ENCODE measurements around the gene LTA. TPM values are rescaled to one million over a fixed set of nuclear protein-coding genes. Genes with fewer than 3 reads are reported as not detected.

Gene LTA
- total RNA-seq = not detected in 2 replicates

DNA sequence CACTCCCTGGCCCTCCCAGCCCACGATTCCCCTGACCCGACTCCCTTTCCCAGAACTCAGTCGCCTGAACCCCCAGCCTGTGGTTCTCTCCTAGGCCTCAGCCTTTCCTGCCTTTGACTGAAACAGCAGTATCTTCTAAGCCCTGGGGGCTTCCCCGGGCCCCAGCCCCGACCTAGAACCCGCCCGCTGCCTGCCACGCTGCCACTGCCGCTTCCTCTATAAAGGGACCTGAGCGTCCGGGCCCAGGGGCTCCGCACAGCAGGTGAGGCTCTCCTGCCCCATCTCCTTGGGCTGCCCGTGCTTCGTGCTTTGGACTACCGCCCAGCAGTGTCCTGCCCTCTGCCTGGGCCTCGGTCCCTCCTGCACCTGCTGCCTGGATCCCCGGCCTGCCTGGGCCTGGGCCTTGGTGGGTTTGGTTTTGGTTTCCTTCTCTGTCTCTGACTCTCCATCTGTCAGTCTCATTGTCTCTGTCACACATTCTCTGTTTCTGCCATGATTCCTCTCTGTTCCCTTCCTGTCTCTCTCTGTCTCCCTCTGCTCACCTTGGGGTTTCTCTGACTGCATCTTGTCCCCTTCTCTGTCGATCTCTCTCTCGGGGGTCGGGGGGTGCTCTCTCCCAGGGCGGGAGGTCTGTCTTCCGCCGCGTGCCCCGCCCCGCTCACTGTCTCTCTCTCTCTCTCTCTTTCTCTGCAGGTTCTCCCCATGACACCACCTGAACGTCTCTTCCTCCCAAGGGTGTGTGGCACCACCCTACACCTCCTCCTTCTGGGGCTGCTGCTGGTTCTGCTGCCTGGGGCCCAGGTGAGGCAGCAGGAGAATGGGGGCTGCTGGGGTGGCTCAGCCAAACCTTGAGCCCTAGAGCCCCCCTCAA lies at the start of gene LTA:
Gene LTA (plus strand): TSS at position 249 of the 871 bp plus-strand sequence. CDS start 454 bp downstream, at position 703.
- H3K4me3 ChIP-seq (ENCODE audit: low read depth, low read length) = no peak within 1 kb of the TSS
- no peak for TF ChIP-seq CTCF (conservative IDR thresholded peaks at IDR 0.05; ENCODE audit: low read depth, low read length)

DNA sequence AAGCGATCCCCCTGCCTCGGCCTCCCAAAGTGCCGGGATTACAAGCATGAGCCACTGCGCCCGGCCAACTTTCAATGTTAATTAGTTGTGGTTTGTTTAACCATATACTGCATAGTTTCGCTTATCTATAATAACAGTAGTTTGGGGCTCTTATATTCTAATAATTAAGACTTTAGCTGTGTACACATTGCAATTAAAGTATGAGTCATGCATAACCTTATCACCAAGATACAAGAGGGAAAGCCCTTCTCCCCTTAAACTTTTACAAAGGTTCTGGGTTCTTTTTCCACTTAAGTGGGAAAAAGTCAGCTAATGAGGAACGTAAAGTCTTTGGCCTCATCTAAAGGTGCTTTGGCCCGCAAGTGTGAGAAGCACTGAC lies 46.5 kb upstream of the LTA start:
- no peak for DNase-seq (ENCODE audit: low read depth)
- no peak overlapping the region for H3K4me3 ChIP-seq (ENCODE audit: low read depth, low read length)
- no peak for TF ChIP-seq CTCF (conservative IDR thresholded peaks at IDR 0.05; ENCODE audit: low read depth, low read length)

More for the DNA sequence above, at the start of gene LTA:
- DNase-seq (ENCODE audit: low read depth) = no peak

GRCh38 chr6:31525932-31526591 lies 46.0 kb upstream of the LTA start:
- H3K4me3 ChIP-seq (ENCODE audit: low read depth, low read length) = no peak overlapping the region
- TF ChIP-seq CTCF (conservative IDR thresholded peaks at IDR 0.05; ENCODE audit: low read depth, low read length) = no peak
- no peak for DNase-seq (ENCODE audit: low read depth)

GRCh38 chr6:31528307-31528777 lies 43.7 kb upstream of the LTA start:
- DNase-seq (ENCODE audit: low read depth) = no peak
- TF ChIP-seq CTCF (conservative IDR thresholded peaks at IDR 0.05; ENCODE audit: low read depth, low read length) = no peak
- H3K4me3 ChIP-seq (ENCODE audit: low read depth, low read length) = no peak overlapping the region

- TF ChIP-seq CTCF (conservative IDR thresholded peaks at IDR 0.05; ENCODE audit: low read depth, low read length) = no peak
- H3K4me3 ChIP-seq (ENCODE audit: low read depth, low read length) = no peak within 1 kb of the TSS
- DNase-seq (ENCODE audit: low read depth) = no peak
These were observed 43.2 kb upstream of the LTA start, which contains the start of gene MCCD1 for GRCh38 chr6:31528821-31529328. TSS of gene MCCD1 (plus strand) at chr6:31528962. CDS start at chr6:31529015, 53 bp downstream.

DNA sequence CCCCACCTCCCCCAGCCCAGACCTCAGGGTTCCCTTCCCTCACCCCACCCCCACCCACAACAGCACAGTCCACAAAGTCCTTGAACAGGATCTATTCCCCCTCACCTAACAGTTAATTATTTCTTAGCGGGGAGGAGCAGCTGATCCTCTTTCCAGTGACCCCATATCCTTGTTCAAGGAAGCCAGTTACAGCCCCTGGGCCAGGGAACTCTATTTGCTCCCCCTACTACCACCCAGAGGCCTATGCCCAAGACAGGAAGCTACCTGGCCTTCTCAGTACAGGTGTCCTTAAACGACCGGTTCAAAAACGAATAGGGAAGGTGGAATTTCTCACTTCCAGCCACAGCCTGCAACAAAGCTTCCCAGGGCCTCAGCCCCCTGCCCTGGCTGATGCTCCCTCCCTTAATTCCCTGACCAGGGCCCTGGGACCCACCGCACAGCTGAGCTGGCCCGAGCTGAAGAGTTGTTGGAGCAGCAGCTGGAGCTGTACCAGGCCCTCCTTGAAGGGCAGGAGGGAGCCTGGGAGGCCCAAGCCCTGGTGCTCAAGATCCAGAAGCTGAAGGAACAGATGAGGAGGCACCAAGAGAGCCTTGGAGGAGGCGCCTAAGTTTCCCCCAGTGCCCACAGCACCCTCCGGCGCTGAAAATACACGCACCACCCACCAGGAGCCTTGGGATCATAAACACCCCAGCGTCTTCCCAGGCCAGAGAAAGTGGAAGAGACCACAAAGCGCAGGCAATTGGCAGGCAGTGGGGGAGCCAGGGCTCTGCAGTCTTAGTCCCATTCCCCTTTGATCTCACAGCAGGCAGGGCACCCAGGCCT lies 42.5 kb upstream of the LTA start:
- no peak for TF ChIP-seq CTCF (conservative IDR thresholded peaks at IDR 0.05; ENCODE audit: low read depth, low read length)
- no peak for DNase-seq (ENCODE audit: low read depth)
- H3K4me3 ChIP-seq (ENCODE audit: low read depth, low read length) = no peak overlapping the region

Measured in epithelial cell of proximal tubule (primary cell).